GM23248 (cell line): ENCODE measurements around the gene FLCN.

ENCODE experiments used
- EZH2 ChIP-seq: fragments of 200-600 bp; sonication (generic); IDR thresholded peaks from 2 replicates; pipeline ENCODE4 v1.6.1; 2018; ENCODE audit warnings: antibody characterized with exemption, mild to moderate bottlenecking; ENCODE audit not compliant: insufficient read depth, poor library complexity, severe bottlenecking
- EZH2phosphoT487 ChIP-seq: fragments of 200-600 bp; sonication (generic); IDR thresholded peaks from 2 replicates; pipeline ENCODE4 v1.6.1; 2018; ENCODE audit warnings: antibody characterized with exemption, moderate library complexity, mild to moderate bottlenecking, low read depth; ENCODE audit not compliant: insufficient read depth

GRCh38 chr17:17201271-17201670, 35.7 kb downstream of the FLCN start:
- TF ChIP-seq EZH2: no peak
- TF ChIP-seq EZH2phosphoT487: no peak
